ENCODE measurements around the gene BEND6. TPM values are rescaled to one million over a fixed set of nuclear protein-coding genes. Genes with fewer than 3 reads are reported as not detected.

BEND6 gene, protein sequence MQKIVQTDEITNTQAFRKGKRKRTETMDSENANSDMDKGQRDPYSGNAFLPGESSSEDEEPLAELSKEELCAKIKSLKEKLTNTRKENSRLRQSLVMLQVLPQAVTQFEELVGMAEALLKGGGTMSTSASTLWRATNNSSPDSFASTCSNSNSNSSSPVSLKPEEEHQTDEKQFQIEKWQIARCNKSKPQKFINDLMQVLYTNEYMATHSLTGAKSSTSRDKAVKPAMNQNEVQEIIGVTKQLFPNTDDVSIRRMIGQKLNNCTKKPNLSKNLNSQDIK
- 11.0 and 13.4 TPM in 2 replicates for total RNA-seq

DNA sequence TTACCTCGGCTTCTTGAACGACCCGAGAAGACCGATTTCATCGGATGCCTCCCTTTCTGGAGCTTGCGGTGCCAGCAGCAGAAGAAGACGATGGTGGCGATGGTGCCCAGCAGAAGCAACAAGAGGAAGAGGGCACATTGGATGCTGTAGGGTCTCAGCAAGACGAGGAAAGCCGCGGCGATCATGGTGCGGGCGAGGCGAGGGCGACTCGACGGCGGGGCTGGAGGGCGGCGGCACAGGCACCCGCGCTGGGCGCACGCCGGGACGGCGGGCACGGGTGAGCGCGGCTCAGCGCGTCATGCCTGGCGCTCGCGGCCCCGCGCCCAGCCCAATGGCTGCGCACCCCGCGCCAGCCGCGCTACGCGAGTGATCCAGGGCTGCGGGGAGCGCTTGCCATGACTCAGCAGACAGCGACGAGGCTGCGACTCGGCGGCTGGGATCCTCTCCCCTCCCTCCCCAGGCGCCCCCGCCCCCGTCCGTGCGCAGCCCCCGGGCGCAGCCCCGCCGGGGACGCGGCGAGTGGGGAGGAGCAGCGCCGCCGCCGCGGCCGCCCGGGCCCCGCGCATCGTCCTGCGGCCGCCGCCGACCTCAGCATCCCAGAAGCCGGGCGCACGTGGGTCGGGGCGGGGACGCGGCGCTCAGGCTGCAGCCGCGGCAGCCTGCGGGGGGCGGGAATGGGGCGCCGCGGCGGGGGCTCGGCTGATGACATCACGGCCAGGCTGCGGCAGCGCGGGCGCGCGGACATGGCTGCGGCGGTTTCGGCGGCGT, at the start of gene BEND6:
TSS of gene BEND6 (plus strand) at position 705 of the 768 bp plus-strand sequence. CDS start 26,704 bp downstream, outside the sequence.
- peak; percentile 84 for DNase-seq (ENCODE audit: low read depth)
- H3K4me3 ChIP-seq (ENCODE audit: low read depth, low read length) = peak within 1 kb of the TSS; percentile 92
- TF ChIP-seq, protein P1, sequence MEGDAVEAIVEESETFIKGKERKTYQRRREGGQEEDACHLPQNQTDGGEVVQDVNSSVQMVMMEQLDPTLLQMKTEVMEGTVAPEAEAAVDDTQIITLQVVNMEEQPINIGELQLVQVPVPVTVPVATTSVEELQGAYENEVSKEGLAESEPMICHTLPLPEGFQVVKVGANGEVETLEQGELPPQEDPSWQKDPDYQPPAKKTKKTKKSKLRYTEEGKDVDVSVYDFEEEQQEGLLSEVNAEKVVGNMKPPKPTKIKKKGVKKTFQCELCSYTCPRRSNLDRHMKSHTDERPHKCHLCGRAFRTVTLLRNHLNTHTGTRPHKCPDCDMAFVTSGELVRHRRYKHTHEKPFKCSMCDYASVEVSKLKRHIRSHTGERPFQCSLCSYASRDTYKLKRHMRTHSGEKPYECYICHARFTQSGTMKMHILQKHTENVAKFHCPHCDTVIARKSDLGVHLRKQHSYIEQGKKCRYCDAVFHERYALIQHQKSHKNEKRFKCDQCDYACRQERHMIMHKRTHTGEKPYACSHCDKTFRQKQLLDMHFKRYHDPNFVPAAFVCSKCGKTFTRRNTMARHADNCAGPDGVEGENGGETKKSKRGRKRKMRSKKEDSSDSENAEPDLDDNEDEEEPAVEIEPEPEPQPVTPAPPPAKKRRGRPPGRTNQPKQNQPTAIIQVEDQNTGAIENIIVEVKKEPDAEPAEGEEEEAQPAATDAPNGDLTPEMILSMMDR (IDR thresholded peaks at IDR 0.05; ENCODE audit: insufficient read depth, low read depth, low read length) = no peak

GRCh38 chr6:56905378-56905777, 49.5 kb upstream of the BEND6 start:
- DNase-seq (ENCODE audit: low read depth) = no peak
- TF ChIP-seq, protein P1 (IDR thresholded peaks at IDR 0.05; ENCODE audit: insufficient read depth, low read depth, low read length) = no peak
- no peak overlapping the region for H3K4me3 ChIP-seq (ENCODE audit: low read depth, low read length)

- DNase-seq (ENCODE audit: low read depth) = peak; percentile 67
- TF ChIP-seq, protein P1 (IDR thresholded peaks at IDR 0.05; ENCODE audit: insufficient read depth, low read depth, low read length) = no peak
- H3K4me3 ChIP-seq (ENCODE audit: low read depth, low read length) = no peak overlapping the region
These were observed 48.2 kb upstream of the BEND6 start for GRCh38 chr6:56906752-56907151.

DNA sequence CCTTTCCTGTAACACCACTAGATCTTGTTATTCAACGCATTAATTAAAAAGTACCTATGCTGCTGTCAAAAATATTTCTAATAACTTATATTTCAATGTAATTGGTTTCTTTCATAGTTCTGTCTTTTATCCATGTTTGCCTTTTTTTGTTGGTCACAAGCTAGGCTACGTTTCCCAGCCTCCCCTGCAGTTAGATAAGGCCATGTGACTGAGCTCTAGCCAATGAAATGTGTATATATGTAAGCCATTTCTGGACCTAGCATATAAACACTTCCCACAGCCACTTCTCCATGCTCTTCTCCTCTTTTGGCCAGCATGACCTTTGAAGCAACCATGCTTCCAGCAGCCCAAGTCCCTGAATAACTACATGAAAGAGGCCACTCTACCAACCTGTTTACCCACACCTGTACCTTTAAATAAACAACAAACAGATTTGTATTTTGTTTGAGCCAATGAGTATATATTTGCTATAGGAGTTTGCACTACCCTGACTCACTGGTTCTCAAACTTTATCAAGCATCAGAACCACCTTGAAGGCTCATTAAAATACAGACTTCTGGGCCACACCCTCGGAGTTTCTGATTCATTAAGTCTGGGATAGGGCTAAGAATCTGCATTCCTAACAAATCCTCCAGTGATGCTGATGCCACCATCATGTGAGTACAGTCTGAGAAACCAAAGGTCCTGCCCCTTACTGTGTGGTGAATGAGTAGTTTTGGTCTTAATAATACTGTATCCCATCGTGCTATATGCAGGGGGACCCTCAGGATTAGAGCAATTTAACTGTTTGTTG, 45.6 kb upstream of the BEND6 start:
- no peak overlapping the region for H3K4me3 ChIP-seq (ENCODE audit: low read depth, low read length)
- peak; percentile 72 for DNase-seq (ENCODE audit: low read depth)
- TF ChIP-seq, protein P1 (IDR thresholded peaks at IDR 0.05; ENCODE audit: insufficient read depth, low read depth, low read length) = no peak

GRCh38 chr6:56911847-56912246, 43.1 kb upstream of the BEND6 start:
- peak; percentile 61 for DNase-seq (ENCODE audit: low read depth)
- no peak overlapping the region for H3K4me3 ChIP-seq (ENCODE audit: low read depth, low read length)
- TF ChIP-seq, protein P1 (IDR thresholded peaks at IDR 0.05; ENCODE audit: insufficient read depth, low read depth, low read length) = no peak

DNA sequence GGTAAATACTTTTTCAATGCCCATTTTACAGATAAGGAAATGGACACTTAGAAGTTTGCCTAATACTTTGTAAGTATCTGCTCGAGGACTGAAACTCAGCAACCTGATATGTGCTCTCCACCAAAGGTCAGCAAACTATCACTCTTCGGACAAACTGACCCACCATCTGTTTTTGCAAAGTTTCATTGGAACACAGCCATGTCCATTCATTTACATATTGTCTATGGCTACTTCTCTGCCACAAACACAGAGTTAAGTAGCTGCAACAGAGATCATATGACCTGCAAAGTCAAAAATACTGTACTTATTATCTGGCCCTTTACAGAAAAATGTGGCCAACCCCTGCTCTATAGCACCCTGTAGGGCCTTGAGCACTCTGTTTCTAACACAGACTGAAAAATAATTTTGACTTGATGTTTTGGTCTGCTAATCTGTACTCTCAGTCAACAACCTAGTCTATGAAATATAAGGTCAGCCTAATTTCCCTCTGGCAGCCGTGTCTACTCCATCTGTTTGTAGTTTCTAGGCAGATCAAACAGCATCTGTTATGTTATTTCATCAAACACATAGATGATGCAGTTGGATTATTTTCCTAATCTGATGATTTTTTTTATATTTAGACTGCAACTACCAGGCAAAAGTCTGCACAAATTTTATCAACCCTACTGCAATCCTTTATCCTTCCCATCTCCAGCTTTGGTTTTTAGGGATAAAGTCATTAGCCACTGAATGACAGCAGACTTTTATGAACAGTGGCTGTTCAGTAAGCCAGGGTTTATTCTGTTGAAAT, 41.4 kb upstream of the BEND6 start:
- TF ChIP-seq, protein P1 (IDR thresholded peaks at IDR 0.05; ENCODE audit: insufficient read depth, low read depth, low read length) = no peak
- no peak overlapping the region for H3K4me3 ChIP-seq (ENCODE audit: low read depth, low read length)
- DNase-seq (ENCODE audit: low read depth) = peak; percentile 37
